IPS DF 4.7 (cell line): Measurements from ENCODE around the gene SLC5A11.
"Not testable (repeated sequence)": the region's sequence is repeated elsewhere in the genome, so short reads cannot be mapped to it uniquely, and the experiment has no call there.

Source experiments
- DNase-seq: peaks from one replicate; pipeline ENCODE4 v3.0.0-alpha.2; 2013; ENCODE audit warnings: low spot score; ENCODE audit errors: extremely low read depth

Gene SLC5A11

DNA sequence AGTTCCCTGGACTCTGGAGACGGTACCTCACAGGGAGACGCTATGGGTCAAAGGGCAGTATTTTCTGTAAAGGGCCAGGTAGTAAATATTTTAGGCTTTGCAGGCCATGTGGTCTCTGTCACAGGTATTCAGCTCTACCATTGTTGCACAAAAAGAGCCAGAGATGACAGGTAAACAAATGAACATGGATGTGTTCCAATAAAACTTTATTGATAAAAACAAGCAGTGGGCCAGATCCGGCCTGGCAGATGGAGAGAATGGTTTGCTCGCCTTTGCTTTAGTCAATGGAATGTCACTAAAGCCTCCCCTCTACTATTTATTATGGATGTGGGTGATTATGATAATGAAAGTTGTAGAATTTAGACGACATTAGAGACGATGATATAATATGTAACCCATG, 8.9 kb upstream of the SLC5A11 start:
- DNase-seq, result no peak

DNA sequence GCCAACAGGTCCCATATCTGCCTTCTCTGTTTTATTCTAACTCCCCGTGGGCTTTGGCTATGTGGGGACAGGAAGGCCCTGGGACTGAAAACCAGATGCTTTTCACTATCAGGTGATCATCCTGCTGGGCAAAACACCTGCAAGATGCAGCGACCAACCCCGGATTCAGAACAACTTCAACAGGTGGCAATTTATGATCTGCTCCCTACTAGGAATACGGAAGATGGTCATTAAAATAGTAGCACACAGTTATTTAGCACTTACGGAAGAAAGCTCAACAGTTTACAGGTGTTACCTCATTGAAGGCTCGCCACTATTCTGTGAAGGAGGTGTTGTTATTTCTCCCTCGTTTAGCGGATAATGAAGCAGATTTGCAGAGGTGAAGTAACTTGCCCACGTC, 7.8 kb upstream of the SLC5A11 start:
- no peak for DNase-seq

DNA sequence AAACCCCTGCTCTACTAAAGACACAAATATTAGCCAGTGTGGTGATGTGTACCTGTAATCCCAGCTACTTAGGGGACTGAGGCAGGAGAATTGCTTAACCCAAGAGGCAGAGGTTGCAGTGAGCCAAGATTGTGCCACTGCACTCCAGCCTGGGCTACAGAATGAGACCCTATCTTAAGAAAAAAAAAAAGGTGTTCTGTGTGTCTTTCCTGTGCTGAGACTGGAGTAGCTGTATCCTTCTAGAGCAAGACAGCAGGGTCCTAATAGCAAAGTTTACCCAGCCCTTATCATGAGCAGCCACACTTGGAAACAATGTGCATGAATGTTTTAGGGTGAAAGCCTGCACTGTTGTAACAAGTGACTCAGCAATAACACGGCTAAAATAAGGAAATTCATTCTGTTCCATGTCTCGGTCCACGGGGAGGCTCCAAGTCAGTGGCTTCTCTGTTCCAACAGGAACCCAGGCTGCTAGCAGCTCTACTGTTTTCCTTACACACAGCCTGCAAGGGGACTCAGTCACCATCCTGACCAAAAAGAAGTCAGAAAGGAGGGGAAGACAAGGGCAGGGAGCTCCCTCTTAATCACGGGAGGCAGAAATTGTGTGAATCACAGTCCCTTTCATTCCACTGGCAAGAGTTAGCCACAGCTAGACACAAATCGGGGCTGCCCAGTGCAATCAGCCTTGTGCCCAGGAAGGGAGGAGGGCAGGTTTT, 7.1 kb upstream of the SLC5A11 start:
- DNase-seq, result no peak

DNA sequence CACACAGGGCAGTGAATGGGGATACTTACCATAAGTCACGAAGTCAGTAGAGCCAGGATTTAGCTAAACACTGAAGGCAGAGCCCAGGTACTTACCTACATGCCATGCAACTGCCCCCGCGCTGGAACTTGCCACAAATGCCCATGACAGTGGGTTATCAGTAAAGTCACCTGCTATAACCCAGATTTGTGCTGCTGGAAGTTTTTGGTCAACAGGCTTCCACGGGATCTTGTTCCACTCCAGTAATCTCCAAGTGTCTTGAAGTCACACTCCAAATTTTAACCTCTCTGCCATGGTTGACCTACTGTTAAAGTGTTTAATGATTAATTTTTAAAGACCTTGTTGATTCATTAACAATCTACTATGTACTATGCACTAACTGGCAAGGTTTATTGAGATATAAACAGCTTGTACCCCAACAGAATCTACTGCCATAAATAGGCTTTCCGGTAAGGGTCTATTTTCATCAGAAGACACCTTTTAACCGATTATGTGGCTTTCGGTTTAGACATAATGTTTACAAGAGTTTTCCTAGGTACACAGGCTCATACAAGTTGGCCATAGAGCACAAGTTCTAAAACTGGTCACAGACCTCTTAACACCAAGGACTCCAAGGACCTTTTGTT, 6.3 kb upstream of the SLC5A11 start:
- no peak for DNase-seq

DNA sequence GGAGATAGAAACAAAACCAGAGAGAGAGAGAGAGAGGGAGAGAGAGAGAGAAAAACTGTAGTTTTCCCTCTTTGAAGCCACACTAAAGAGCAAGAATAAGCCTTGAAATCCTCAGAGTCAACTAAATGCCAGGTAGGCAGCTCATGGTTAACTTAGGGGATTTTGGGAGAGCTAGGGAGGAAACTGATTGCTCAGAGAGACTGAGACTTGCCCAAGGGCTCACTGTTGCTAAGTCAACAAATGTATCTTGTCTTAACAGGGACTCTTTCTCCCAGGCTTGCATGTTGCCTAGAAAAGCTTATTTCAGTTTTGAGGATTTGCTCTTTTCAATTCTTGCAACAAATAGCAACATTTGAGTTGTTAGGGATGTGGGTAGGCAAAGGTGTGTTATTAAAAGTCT, 4.5 kb upstream of the SLC5A11 start:
- DNase-seq, result no peak

DNA sequence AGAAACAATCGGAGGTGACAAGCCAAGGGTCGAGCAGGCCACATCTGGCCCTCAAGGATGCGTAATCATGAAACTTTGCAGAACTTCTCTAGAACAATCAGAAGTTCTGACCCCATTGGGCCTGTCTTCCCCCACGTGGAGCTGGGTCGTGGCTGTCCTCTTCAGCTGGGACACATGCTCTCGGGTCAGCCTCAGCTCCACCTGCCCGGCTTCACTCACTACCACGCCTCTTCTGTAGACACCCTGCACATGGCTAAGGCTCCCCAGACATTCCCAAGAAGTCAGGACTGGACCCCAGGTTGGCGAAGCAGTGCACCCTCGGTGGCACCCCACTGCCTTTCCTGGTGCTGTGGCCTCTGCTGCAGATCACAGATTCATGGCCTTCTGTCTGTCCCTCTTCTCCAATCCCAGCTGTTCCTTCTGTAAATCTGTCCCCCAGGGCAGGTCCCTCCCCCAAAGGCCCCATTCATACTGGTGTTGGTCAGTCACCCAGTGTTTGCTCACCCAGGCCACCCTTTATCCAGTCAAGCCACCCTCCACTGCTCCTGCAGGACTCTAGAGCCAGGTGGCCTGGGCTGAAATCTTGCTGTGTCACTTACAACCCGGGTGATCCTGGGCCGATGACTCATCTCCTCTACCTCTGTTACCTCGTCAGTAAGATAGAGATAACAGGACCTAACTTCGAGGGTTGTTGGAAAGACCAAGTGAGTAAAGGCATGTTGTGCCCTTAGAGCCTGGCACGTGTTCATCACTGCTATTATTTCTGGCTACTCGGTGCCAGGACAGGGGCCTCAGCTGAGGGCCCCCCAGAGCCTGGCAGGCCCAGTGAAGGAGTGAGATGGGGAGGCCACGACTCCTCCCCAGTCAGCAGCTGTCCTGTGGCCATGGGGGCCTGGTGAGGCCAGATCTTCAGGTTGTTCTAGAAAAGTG, 1.4 kb upstream of the SLC5A11 start:
- no peak for DNase-seq

- not testable (repeated sequence) for DNase-seq
Measured at GRCh38 chr16:24845031-24845365, 765 bp upstream of the SLC5A11 start.

DNA sequence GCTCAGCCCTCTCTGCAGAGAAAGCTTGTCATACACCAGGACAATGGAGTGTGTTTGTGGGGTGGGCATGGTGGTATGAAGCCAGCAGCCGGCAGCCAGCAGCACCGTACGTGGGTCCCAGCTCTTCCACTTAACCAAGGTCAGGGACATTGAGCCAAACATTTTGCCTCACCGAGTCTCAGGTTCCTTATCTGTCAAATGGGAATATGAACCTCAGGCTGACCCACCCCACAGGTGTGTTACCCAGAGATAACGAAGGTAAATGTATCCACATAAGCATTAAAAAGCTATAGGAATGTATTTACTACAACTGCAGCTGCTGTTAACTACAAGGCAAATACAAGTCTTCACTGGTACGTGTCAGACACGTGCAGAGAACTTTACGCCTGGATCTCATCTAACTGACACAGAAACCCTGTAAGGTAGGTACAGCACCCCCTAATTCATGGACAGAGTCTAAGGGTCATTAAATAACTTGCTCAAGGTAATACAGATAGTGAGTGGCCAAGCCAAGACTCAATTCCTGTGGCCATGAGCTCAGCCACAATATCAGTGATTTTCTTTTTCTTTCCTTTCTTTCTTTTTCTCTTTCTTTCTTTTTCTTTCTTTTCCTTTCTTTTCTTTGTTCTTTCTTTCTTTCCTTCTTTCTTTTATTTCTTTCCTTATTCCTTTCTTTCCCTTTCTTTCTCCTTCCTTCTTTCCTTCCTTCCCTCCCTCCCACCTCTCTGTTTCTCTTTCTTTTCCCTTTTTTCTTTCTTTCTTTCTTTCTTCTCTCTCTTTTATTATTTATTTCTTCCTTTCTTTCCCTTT, 990 bp downstream of the SLC5A11 start:
- DNase-seq, result no peak

GRCh38 chr16:24847358-24847664, 1.5 kb downstream of the SLC5A11 start:
- DNase-seq, result no peak

DNA sequence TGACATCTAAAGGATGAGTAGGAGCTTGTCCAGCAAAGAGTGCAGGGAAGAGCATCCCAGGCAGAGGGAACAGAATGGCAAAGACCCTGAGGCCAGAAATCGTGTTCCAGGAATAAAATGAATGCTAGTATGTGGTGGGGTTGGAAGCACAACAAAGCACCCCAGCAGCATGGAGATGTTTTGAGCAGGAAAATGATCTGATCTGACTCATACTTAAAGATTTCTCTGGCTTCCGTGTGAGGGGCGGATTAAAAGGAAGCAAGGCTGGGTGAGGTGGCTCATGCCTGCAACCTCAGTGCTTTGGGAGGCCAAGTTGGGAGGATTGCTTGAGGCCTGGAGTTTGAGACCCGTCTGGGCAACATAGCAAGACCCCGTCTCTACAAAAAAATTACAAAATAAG, 2.3 kb downstream of the SLC5A11 start:
- no peak for DNase-seq

- DNase-seq, result no peak
Measured at GRCh38 chr16:24849641-24850040, 3.9 kb downstream of the SLC5A11 start.

DNA sequence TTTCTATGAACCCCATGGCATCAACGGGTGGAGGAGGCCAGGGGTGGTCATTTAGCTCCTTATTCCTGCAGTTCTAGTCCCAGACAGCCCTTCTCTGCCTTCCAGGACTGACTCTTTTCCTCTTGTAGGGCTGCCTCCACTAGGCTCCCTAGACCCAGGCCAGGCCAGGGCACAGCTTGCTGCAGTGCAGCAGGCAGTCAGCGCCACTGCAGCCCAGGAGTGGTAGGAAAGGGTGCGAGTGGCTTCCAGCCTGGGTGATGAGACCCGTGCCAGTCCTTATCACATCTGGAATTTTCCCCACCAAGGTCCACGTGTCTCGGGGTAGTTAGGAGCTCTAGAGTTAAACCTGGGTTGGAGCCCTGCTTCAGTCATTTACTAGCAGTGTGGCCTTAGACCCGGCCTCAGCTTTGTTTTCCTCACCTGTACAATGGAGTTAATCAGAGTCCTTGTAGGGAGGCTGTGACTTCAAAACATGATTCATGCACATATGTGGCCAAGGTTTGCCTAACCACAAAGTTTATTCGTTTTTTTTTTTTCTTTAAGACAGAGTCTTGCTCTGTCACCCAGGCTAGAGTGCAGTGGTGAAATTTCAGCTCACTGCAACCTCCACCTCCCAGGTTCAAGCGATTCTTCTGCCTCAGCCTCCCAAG, 4.7 kb downstream of the SLC5A11 start:
- no peak for DNase-seq

DNA sequence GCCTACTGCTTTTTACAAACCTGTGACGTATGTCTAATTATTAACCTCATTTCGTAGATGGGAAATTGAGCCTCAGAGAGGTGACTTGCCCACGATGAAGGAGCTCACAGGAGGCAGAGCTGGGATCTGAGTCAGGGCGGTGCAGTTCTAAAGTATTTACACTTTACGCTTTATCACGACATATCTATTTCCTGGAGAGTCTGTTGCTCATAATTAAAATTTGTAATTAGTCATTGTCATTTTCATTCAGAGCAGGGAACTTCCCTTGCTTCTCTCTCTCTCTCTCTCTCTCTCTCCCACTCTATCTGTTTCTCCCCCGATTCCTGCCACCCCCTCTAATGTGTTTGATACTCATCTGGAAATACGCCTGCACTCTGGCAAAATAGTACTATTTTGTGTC, 5.9 kb downstream of the SLC5A11 start:
- no peak for DNase-seq

DNA sequence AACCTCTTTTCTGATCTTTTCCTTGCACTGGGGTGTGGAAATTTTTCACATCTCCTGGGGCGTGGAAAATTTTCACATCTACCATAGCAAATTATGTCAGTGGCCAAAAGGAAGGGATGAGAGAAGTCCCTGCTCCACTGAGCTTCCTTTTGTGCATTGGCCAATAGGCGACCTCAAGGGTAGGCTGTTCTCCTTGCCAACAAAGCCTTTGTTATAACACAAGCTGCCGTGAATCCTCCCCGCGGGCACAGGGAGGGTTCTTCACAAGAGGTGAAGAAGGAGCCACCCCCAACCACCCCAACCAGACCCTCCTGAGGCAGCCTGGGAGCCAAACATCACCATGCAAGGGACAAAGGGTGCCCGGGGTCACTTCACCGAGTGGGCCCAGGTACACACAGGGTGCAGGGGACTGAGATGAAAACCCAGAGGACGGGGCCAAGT, 6.5 kb downstream of the SLC5A11 start:
- DNase-seq, result no peak

DNA sequence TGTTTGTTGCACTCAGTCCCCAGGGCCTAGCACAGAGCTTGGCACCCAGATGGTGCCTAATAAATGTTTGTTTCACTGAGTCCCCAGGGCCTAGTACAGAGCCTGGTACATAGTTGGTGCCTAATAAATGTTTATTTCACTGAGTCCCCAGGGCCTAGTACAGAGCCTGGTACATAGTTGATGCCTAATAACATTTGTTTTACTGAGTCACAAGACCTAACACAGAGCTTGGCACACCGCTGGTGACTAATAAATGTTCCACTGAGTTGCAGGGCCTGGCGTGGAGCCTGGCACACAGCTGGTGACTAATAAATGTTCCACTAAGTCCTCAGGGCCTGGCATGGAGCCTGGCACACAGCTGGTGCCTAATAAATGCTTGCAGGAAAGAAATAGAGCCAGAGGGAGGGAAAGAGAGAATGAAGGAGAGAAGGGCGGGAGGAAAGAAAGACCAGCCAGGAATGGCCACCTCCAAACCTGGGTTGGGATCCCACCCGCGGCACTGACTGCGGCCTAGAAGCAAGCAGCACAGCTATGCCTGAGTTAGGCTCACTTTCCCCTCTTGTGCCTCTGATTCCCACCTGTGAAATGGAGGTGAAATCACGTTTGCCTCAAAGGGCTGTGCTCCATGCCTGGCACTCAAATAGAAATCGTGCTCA, 7.5 kb downstream of the SLC5A11 start:
- DNase-seq, result no peak

GRCh38 chr16:24853830-24854229, 8.1 kb downstream of the SLC5A11 start:
- DNase-seq, result no peak

GRCh38 chr16:24854607-24855171, 8.9 kb downstream of the SLC5A11 start:
- no peak for DNase-seq

DNA sequence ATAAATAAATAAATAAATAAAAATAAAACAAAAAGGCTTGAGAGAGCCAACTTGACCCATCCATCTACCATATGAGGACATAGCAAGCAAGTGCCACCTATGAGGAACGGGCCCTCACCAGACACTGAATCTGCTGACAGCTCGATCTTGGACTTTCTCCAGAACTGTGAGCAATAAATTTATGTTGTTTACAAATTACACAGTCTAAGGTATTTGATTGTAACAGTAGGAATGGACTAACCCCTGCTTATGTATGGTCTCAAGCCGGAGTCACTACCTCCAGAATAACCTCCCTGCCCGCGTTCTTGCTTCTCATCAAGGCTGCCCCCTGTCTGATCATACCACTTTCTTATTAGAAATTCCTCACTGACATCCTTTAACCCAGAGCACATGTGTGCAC, 9.9 kb downstream of the SLC5A11 start:
- no peak for DNase-seq

GRCh38 chr16:24856871-24857270, 11.1 kb downstream of the SLC5A11 start:
- not testable (repeated sequence) for DNase-seq
